ENCODE data around the gene COBL. TPM values are rescaled to one million over a fixed set of nuclear protein-coding genes. Genes with fewer than 3 reads are reported as not detected.

COBL gene
- total and polyA plus RNA-seq, 2 of the 8 experiments (the other 6 are each of a cell fraction or from before 2014, with no cell fraction given) = 13.8 to 40.4 TPM

DNA sequence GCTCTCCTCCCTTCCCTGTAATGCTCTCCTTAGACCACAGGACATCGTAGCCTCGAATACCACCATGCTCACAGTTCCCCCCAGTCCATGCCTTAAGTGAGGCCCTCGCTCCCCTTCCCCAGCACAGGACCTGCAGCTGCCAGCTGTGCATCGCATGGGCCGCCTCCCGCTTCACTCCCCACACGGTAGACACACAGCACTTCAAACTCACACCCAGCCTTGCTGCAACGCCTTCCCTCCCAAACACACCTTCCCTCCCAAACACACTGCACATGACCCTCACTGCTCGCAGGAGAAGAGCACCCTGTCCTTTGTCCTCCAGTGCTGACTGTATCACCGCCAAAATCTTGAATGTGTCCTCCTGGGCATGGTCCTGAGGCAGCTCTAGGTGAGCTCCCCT lies 42.6 kb downstream of the COBL start:
- no peak overlapping the region for H3K23ac ChIP-seq (ENCODE audit: insufficient read length)
- peaks cover 25% of the 10 kb centered on the region for H3K79me1 ChIP-seq (ENCODE audit: low read depth, low read length)

More for the DNA sequence above, 42.6 kb downstream of the COBL start:
- no peak for FAIRE-seq
- Histone ChIP-seq H3K18ac (ENCODE audit: extremely low read depth, low read length) (no peak overlapping the region), H2BK120ac (replicated peaks; ENCODE audit: low read depth, low read length) (no peak overlapping the region), H3K36me3 (ENCODE audit: control insufficient read depth in 2 of 4, insufficient read depth in 4 of 4, low read length in 3 of 4) (no peaks in the 10 kb centered on the region), H4K5ac (ENCODE audit: insufficient read length, low read depth, low read length) (no peak overlapping the region), H3K4ac (replicated peaks; ENCODE audit: insufficient read length, low read depth, low read length) (no peak overlapping the region), H3K56ac (replicated peaks; ENCODE audit: insufficient read length, low read depth, low read length) (no peak overlapping the region), H3K27me3 (replicated peaks in 1 of 4; ENCODE audit: control insufficient read depth in 3 of 4, extremely low read depth in 1 of 4, insufficient read depth in 3 of 4, low read length in 3 of 4) (no peaks in the 10 kb centered on the region), H4K8ac (ENCODE audit: extremely low read depth, insufficient read depth, low read length) (peak overlapping the region; percentile 82), H4K20me1 (replicated peaks in 1 of 2; ENCODE audit: control insufficient read depth in 1 of 2, insufficient read depth in 2 of 2, low read length in 2 of 2) (peaks cover 3 to 13% of the 10 kb centered on the region in 2 experiments), H3K14ac (ENCODE audit: insufficient read length) (no peak overlapping the region), H2BK20ac (ENCODE audit: low read length) (no peak overlapping the region), H3K79me2 (ENCODE audit: control insufficient read depth in 1 of 2, insufficient read depth in 2 of 2, low read length in 2 of 2) (peaks cover 0 to 82% of the 10 kb centered on the region in 2 experiments; a peak in 3 of 4 replicates), H2AFZ (ENCODE audit: low read length) (no peak overlapping the region), H3K27ac (ENCODE audit: low read depth, low read length) (no peak overlapping the region), H3K4me3 (ENCODE audit: extremely low read depth in 1 of 4, insufficient read depth in 2 of 4, low read depth in 3 of 4, low read length in 4 of 4) (no peak overlapping the region), H4K91ac (replicated peaks; ENCODE audit: insufficient read length, low read length) (no peak overlapping the region), H3K23me2 (ENCODE audit: low read depth, low read length) (no peaks in the 10 kb centered on the region), H2BK12ac (ENCODE audit: low read depth, low read length) (no peak overlapping the region), H3K4me1 (replicated peaks in 1 of 4; ENCODE audit: control insufficient read depth in 3 of 4, insufficient read depth in 4 of 4, low read length in 3 of 4) (peaks cover 0 to 9% (median 3%) of the 10 kb centered on the region in 4 experiments; a peak in 5 of 7 replicates), H3K9me3 (ENCODE audit: insufficient read depth in 2 of 2, low read depth in 1 of 2, low read length in 1 of 2) (no peaks in the 10 kb centered on the region), H2AK5ac (ENCODE audit: low read depth, low read length) (no peak overlapping the region; the same call in 1 of the 2 replicates), H2BK5ac (ENCODE audit: low read depth, low read length) (no peak overlapping the region), H2BK15ac (ENCODE audit: low read length) (peak overlapping the region; percentile 51; the same call in 1 of the 2 replicates), H3K4me2 (ENCODE audit: insufficient read depth in 1 of 2, low read depth in 2 of 2, low read length in 2 of 2) (no peak overlapping the region), H3K9ac (replicated peaks in 1 of 4; ENCODE audit: extremely low read depth in 1 of 4, low read depth in 3 of 4, low read length in 3 of 4) (no peak overlapping the region)
- WGBS, 2 experiments (ENCODE audit: extremely low coverage in 1 of 2, insufficient coverage in 1 of 2, insufficient read length in 1 of 2, insufficient replicate concordance in 2 of 2, low coverage in 1 of 2, low lambda C conversion rate in 2 of 2, missing lambda C conversion rate in 1 of 2) = 91% methylated on average over 9 of the region's 10 CpGs; no CpG with 5 or more reads in 1 of the 2 experiments
- DNase-seq (ENCODE audit: low read depth in 1 of 2, low spot score in 2 of 2) = no peak
- ChIA-PET CTCF (ENCODE audit: partially characterized antibody) (interaction anchor here (0.6 to 1.3 kb wide), 5 partner anchors 10 to 99 kb away, joined by 3 read pairs; no protein-coding TSS in a partner anchor), POLR2A (ENCODE audit: partially characterized antibody) (interaction anchor here (0.9 to 1.9 kb wide), 4 partner anchors 35 to 59 kb away, joined by 3 to 6 read pairs (median 4); no protein-coding TSS in a partner anchor)
- TF ChIP-seq, protein P1, sequence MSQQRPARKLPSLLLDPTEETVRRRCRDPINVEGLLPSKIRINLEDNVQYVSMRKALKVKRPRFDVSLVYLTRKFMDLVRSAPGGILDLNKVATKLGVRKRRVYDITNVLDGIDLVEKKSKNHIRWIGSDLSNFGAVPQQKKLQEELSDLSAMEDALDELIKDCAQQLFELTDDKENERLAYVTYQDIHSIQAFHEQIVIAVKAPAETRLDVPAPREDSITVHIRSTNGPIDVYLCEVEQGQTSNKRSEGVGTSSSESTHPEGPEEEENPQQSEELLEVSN (IDR thresholded peaks at IDR 0.05) = peak; percentile 64
- TF ChIP-seq, protein P2, sequence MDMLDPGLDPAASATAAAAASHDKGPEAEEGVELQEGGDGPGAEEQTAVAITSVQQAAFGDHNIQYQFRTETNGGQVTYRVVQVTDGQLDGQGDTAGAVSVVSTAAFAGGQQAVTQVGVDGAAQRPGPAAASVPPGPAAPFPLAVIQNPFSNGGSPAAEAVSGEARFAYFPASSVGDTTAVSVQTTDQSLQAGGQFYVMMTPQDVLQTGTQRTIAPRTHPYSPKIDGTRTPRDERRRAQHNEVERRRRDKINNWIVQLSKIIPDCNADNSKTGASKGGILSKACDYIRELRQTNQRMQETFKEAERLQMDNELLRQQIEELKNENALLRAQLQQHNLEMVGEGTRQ (IDR thresholded peaks at IDR 0.05; ENCODE audit: low read length) = no peak
